Right atrium auricular region (tissue), 2 donors: ENCODE measurements around the gene ACE. TPM values are rescaled to one million over a fixed set of nuclear protein-coding genes. Genes with fewer than 3 reads are reported as not detected.
A peak's percentile ranks its signal among the peaks of the same experiment; 100 is the strongest.

ENCODE experiments used
- DNase-seq: peaks from one replicate; pipeline ENCODE4 v3.0.0-alpha.2; 2019; ENCODE audit warnings: low spot score
- H3K27ac ChIP-seq, 2 donors: fragments of 200-600 bp; sonication (generic); 1 replicate in 1 of 2; 2 replicates in 1 of 2; pipeline ENCODE4 v1.5.1; 2016 to 2019
- H3K27me3 ChIP-seq, 2 donors: fragments of 200-600 bp; sonication (generic); one replicate each; pipeline versions ENCODE4 v1.5.1 to v1.6.0; 2017 to 2019
- H3K36me3 ChIP-seq: fragments of 200-600 bp; sonication (generic); one replicate; pipeline ENCODE4 v1.5.1; 2016
- H3K4me1 ChIP-seq, 2 donors: fragments of 200-600 bp; sonication (generic); one replicate each; pipeline versions ENCODE4 v1.5.1 to v1.6.0; 2017 to 2019
- H3K4me3 ChIP-seq, 2 donors: fragments of 200-600 bp; sonication (generic); 1 replicate in 1 of 2; 2 replicates in 1 of 2; pipeline ENCODE4 v1.5.1; 2017 to 2019; ENCODE audit warnings: mild to moderate bottlenecking in 1 of 2, moderate library complexity in 1 of 2
- H3K9me3 ChIP-seq, 2 donors: fragments of 200-600 bp; sonication (generic); one replicate each; pipeline ENCODE4 v1.5.1; 2019
- total RNA-seq, 2 donors: library from RNA; depleted of rRNA; stranded (reverse); fragments of >200 nt; gene quantifications; one replicate each; pipeline ENCODE4 v1.1.0, GENCODE V29; 2016
- TF ChIP-seq, protein P1 (sequence below), 2 donors: fragments of 200-600 bp; sonication (generic); IDR thresholded peaks; one replicate each; pipeline ENCODE4 v1.5.1; 2019; ENCODE audit warnings: antibody characterized with exemption in 2 of 2

The ACE gene
- total RNA-seq, 2 donors from 2014 or later, result 3.4 to 4.0 TPM

DNA sequence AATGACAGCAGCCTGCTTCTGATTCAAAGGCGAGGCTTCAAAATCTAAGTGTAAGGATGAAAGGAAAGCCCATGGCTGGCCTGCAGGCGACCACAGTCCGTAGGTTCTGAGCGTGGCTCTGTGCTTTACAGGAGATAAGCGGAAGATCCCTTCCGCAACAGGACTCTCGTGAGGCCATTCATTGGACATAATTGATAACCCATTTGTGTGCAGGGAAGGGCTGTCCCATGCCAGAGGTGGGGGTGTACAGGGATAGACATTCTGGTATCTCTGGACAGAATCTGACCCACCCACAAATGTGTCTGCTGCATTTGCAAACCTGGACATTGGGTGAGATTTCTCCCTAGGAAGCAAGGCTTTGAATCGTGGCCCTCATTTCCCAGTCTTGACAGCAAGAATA is 34.8 kb upstream of the ACE start:
- H3K4me1 ChIP-seq, result peaks cover 0 to 78% of the 10 kb centered on the region in 2 donors
- DNase-seq, result no peak

GRCh38 chr17:63442549-63443035 is 34.3 kb upstream of the ACE start:
- H3K9me3 ChIP-seq, result no peaks in the 10 kb centered on the region
- TF ChIP-seq, protein P1, sequence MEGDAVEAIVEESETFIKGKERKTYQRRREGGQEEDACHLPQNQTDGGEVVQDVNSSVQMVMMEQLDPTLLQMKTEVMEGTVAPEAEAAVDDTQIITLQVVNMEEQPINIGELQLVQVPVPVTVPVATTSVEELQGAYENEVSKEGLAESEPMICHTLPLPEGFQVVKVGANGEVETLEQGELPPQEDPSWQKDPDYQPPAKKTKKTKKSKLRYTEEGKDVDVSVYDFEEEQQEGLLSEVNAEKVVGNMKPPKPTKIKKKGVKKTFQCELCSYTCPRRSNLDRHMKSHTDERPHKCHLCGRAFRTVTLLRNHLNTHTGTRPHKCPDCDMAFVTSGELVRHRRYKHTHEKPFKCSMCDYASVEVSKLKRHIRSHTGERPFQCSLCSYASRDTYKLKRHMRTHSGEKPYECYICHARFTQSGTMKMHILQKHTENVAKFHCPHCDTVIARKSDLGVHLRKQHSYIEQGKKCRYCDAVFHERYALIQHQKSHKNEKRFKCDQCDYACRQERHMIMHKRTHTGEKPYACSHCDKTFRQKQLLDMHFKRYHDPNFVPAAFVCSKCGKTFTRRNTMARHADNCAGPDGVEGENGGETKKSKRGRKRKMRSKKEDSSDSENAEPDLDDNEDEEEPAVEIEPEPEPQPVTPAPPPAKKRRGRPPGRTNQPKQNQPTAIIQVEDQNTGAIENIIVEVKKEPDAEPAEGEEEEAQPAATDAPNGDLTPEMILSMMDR (IDR thresholded peaks at IDR 0.05), result peak in 1 of 2 donors; percentile 57
- DNase-seq, result no peak
- peaks cover 0 to 78% of the 10 kb centered on the region in 2 donors for H3K4me1 ChIP-seq
- no peak overlapping the region for H3K4me3 ChIP-seq
- peak overlapping the region; percentile 39 to 49 for H3K27ac ChIP-seq
- no peaks in the 10 kb centered on the region for H3K27me3 ChIP-seq
- no peaks in the 10 kb centered on the region for H3K36me3 ChIP-seq

More for the DNA sequence above, 34.8 kb upstream of the ACE start:
- Histone ChIP-seq H3K4me3 (no peak overlapping the region), H3K9me3 (no peaks in the 10 kb centered on the region), H3K36me3 (no peaks in the 10 kb centered on the region), H3K27me3 (no peaks in the 10 kb centered on the region), H3K27ac (peak overlapping the region; percentile 39 to 49)
- TF ChIP-seq, protein P1 (IDR thresholded peaks at IDR 0.05), result no peak

GRCh38 chr17:63443053-63443452 is 33.8 kb upstream of the ACE start:
- Histone ChIP-seq H3K27me3 (no peaks in the 10 kb centered on the region), H3K36me3 (no peaks in the 10 kb centered on the region), H3K4me3 (no peak overlapping the region), H3K27ac (peak overlapping the region in 1 of 2 donors; percentile 49), H3K9me3 (no peaks in the 10 kb centered on the region), H3K4me1 (peaks cover 0 to 78% of the 10 kb centered on the region in 2 donors)
- no peak for DNase-seq
- TF ChIP-seq, protein P1 (IDR thresholded peaks at IDR 0.05), result no peak

GRCh38 chr17:63444457-63444856 is 32.4 kb upstream of the ACE start:
- peaks cover 0 to 67% of the 10 kb centered on the region in 2 donors for H3K4me1 ChIP-seq
- H3K27ac ChIP-seq, result no peak overlapping the region
- DNase-seq, result no peak

GRCh38 chr17:63445065-63445464 is 31.8 kb upstream of the ACE start:
- DNase-seq, result no peak
- Histone ChIP-seq H3K4me3 (peak overlapping the region in 1 of 2 donors; percentile 71), H3K36me3 (no peaks in the 10 kb centered on the region), H3K9me3 (no peaks in the 10 kb centered on the region), H3K27me3 (no peaks in the 10 kb centered on the region), H3K4me1 (peaks cover 0 to 63% of the 10 kb centered on the region in 2 donors), H3K27ac (peak overlapping the region in 1 of 2 donors; percentile 77)
- TF ChIP-seq, protein P1 (IDR thresholded peaks at IDR 0.05), result no peak

More at GRCh38 chr17:63444457-63444856, 32.4 kb upstream of the ACE start:
- Histone ChIP-seq H3K9me3 (no peaks in the 10 kb centered on the region), H3K36me3 (no peaks in the 10 kb centered on the region), H3K27me3 (no peaks in the 10 kb centered on the region), H3K4me3 (no peak overlapping the region)
- TF ChIP-seq, protein P1 (IDR thresholded peaks at IDR 0.05), result no peak

- Histone ChIP-seq H3K4me1 (peaks cover 0 to 63% of the 10 kb centered on the region in 2 donors), H3K27ac (peak overlapping the region; percentile 76 to 77), H3K9me3 (no peaks in the 10 kb centered on the region), H3K36me3 (no peaks in the 10 kb centered on the region), H3K4me3 (peak overlapping the region; percentile 47 to 71), H3K27me3 (no peaks in the 10 kb centered on the region)
- DNase-seq, result no peak
- TF ChIP-seq, protein P1 (IDR thresholded peaks at IDR 0.05), result no peak
These were observed 31.3 kb upstream of the ACE start for GRCh38 chr17:63445571-63445953.
